PC-3 (cell line): ENCODE results near the gene UBALD2. TPM values are rescaled to one million over a fixed set of nuclear protein-coding genes. Genes with fewer than 3 reads are reported as not detected.
"Not testable (repeated sequence)": the region's sequence is repeated elsewhere in the genome, so short reads cannot be mapped to it uniquely, and the experiment has no call there.

Source experiments
- ATAC-seq: fragments of 200-7000 bp; cut with Tn5 transposase; 2 replicates; pipeline ENCODE4 v1.9.1; 2020; ENCODE audit warnings: mild to moderate bottlenecking, moderate library complexity
- BruUV-seq: library from RNA; stranded (reverse); fragments of 400-500 nt; replicated peaks from 2 replicates; lab custom pipeline; 2021; lab: Mats Ljungman, UMichigan
- CTCF ChIA-PET: fragments of 300-600 bp; sonication (Branson Sonifier 250); formaldehyde crosslinking; loops from one replicate; lab custom pipeline; 2022; ENCODE audit warnings: antibody characterized with exemption; lab: Charles Lee
- POLR2A ChIA-PET: fragments of 300-600 bp; sonication (Branson Sonifier 250); formaldehyde crosslinking; loops from one replicate; lab custom pipeline; 2022; ENCODE audit warnings: antibody characterized with exemption; ENCODE audit not compliant: unreplicated experiment; lab: Charles Lee
- DNase-seq: peaks from one replicate; pipeline ENCODE4 v3.0.0-alpha.2; 2015
- H2AFZ ChIP-seq: fragments of 300-600 bp; sonication (generic); 2 replicates; pipeline ENCODE4 v1.6.0; 2016; ENCODE audit warnings: antibody characterized with exemption, low read length
- H3F3A ChIP-seq: fragments of 300-600 bp; sonication (generic); one replicate; pipeline ENCODE4 v1.6.0; 2017; ENCODE audit warnings: antibody characterized with exemption, low read length, control low read depth, mild to moderate bottlenecking; ENCODE audit not compliant: unreplicated experiment
- H3K27ac ChIP-seq: fragments of 300-600 bp; sonication (generic); 2 replicates; pipeline ENCODE4 v1.5.1; 2016; ENCODE audit warnings: mild to moderate bottlenecking, low read length
- H3K27me3 ChIP-seq: fragments of 300-600 bp; sonication (generic); 2 replicates; pipeline ENCODE4 v1.6.1; 2016; ENCODE audit warnings: low read length, mixed read lengths
- H3K36me3 ChIP-seq: fragments of 300-600 bp; sonication (generic); 2 replicates; pipeline ENCODE4 v1.6.1; 2016; ENCODE audit warnings: low read depth, mixed run types, low read length, mixed read lengths
- H3K4me1 ChIP-seq: fragments of 300-600 bp; sonication (generic); 2 replicates; pipeline ENCODE4 v1.5.1; 2016; ENCODE audit warnings: low read length; ENCODE audit not compliant: insufficient read depth
- H3K4me2 ChIP-seq: fragments of 300-600 bp; sonication (generic); 2 replicates; pipeline ENCODE4 v1.6.0; 2016; ENCODE audit warnings: low read length
- H3K4me3 ChIP-seq: fragments of 300-600 bp; sonication (generic); 2 replicates; pipeline ENCODE4 v1.5.1; 2016; ENCODE audit warnings: mild to moderate bottlenecking, low read length, mixed read lengths
- H3K79me2 ChIP-seq: fragments of 300-600 bp; sonication (generic); 2 replicates; pipeline ENCODE4 v1.6.1; 2017; ENCODE audit warnings: low read length, mixed read lengths
- H3K9ac ChIP-seq: fragments of 300-600 bp; sonication (generic); 2 replicates; pipeline ENCODE4 v1.6.0; 2016; ENCODE audit warnings: mild to moderate bottlenecking, low read length
- H3K9me2 ChIP-seq: fragments of 300-600 bp; sonication (generic); replicated peaks from 2 replicates; pipeline ENCODE4 v1.6.1; 2016; ENCODE audit warnings: mixed run types, low read length, mixed read lengths
- H3K9me3 ChIP-seq: fragments of 300-600 bp; sonication (generic); 2 replicates; pipeline ENCODE4 v1.6.1; 2016; ENCODE audit warnings: low read length, mixed read lengths
- H4K20me1 ChIP-seq: fragments of 300-600 bp; sonication (generic); 2 replicates; pipeline ENCODE4 v1.6.1; 2016; ENCODE audit warnings: low read length, mixed read lengths
- EZH2 ChIP-seq: fragments of 300-600 bp; sonication (generic); IDR thresholded peaks from one replicate; pipeline ENCODE4 v1.6.1; 2017; ENCODE audit warnings: antibody characterized with exemption, mild to moderate bottlenecking, low read length; ENCODE audit not compliant: unreplicated experiment
- EZH2phosphoT487 ChIP-seq: fragments of 300-600 bp; sonication (generic); IDR thresholded peaks from 2 replicates; pipeline ENCODE4 v1.6.1; 2018; ENCODE audit warnings: mild to moderate bottlenecking, antibody characterized with exemption, low read length, borderline replicate concordance
- intact Hi-C: fragments of 100-400 bp; cut with micrococcal nuclease; formaldehyde crosslinking; loops from 2 replicates; pipeline ENCODE4 v1.9.0; 2023
- total RNA-seq: library from RNA; depleted of rRNA; stranded (reverse); fragments of >200 nt; gene quantifications from 2 replicates; pipeline ENCODE4 v1.2.3, GENCODE V29; 2014
- TF ChIP-seq, protein P1 (sequence below): fragments of 300-600 bp; sonication (generic); conservative IDR thresholded peaks from 2 replicates; pipeline ENCODE4 v1.5.1; 2017; ENCODE audit warnings: antibody characterized with exemption, low read depth, mild to moderate bottlenecking, low read length

The UBALD2 gene
- total RNA-seq, 1 experiment from 2014 or later, result 59.5 TPM

DNA sequence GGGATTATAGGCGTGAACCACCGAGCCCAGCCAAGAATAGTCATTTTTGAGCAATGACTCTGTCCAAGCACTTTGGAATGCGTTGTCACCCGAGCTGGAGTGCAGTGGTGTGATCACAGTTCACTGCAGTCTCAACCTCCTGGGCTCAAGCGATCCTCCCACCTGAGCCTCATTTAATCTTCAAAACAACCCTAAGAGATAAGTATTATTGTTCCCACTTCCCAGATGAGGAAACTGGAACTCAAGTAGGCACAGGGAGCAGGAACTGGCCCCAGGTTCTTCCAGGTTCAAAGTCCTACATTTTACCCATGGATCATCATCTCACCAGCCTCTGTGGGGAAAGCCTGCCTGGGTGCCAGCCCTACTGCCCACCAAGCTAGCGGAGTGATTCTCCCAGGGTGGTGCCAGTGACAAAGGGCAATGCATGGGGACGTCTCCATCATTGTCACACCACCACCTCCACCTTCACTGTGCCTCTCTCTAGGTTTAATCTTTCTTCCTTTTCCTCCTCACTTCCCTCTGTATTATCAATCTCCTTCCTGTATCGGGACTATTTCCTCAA, 13.6 kb upstream of the UBALD2 start:
- H3K4me1 ChIP-seq, result peaks cover 28% of the 10 kb centered on the region
- H3K79me2 ChIP-seq, result no peaks in the 10 kb centered on the region
- H3K9me2 ChIP-seq, result no peaks in the 10 kb centered on the region
- H3K36me3 ChIP-seq, result no peaks in the 10 kb centered on the region
- peak overlapping the region; percentile 72 for H3K4me2 ChIP-seq
- peak overlapping the region; percentile 93 for H3K27ac ChIP-seq
- H3K9me3 ChIP-seq, result no peaks in the 10 kb centered on the region
- DNase-seq (peak; percentile 68), ATAC-seq (no peak)
- H3F3A ChIP-seq, result peaks cover 10% of the 10 kb centered on the region
- BruUV-seq, result no TSS peak
- no peak overlapping the region for H2AFZ ChIP-seq
- intact Hi-C loops, result loop anchor here (1.0 kb wide), 2 partner anchors 11 to 13 kb away; partner anchors contain the start of gene RNF157
- ChIA-PET POLR2A (interaction anchor here (1.0 kb wide), 1 partner anchor 13 kb away, joined by 9 read pairs; the partner anchor contains the start of gene UBALD2), CTCF (interaction anchor here (0.6 to 1.0 kb wide), 3 partner anchors 13 to 146 kb away, joined by 3 to 7 read pairs (median 3); no protein-coding TSS in a partner anchor)
- peak overlapping the region; percentile 6; the same call in 1 of the 2 replicates for H3K4me3 ChIP-seq
- no peaks in the 10 kb centered on the region for H4K20me1 ChIP-seq
- no peaks in the 10 kb centered on the region for H3K27me3 ChIP-seq
- TF ChIP-seq EZH2 (no peak), EZH2phosphoT487 (no peak)
- TF ChIP-seq, protein P1, sequence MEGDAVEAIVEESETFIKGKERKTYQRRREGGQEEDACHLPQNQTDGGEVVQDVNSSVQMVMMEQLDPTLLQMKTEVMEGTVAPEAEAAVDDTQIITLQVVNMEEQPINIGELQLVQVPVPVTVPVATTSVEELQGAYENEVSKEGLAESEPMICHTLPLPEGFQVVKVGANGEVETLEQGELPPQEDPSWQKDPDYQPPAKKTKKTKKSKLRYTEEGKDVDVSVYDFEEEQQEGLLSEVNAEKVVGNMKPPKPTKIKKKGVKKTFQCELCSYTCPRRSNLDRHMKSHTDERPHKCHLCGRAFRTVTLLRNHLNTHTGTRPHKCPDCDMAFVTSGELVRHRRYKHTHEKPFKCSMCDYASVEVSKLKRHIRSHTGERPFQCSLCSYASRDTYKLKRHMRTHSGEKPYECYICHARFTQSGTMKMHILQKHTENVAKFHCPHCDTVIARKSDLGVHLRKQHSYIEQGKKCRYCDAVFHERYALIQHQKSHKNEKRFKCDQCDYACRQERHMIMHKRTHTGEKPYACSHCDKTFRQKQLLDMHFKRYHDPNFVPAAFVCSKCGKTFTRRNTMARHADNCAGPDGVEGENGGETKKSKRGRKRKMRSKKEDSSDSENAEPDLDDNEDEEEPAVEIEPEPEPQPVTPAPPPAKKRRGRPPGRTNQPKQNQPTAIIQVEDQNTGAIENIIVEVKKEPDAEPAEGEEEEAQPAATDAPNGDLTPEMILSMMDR, result no peak
- peak overlapping the region; percentile 51 for H3K9ac ChIP-seq

DNA sequence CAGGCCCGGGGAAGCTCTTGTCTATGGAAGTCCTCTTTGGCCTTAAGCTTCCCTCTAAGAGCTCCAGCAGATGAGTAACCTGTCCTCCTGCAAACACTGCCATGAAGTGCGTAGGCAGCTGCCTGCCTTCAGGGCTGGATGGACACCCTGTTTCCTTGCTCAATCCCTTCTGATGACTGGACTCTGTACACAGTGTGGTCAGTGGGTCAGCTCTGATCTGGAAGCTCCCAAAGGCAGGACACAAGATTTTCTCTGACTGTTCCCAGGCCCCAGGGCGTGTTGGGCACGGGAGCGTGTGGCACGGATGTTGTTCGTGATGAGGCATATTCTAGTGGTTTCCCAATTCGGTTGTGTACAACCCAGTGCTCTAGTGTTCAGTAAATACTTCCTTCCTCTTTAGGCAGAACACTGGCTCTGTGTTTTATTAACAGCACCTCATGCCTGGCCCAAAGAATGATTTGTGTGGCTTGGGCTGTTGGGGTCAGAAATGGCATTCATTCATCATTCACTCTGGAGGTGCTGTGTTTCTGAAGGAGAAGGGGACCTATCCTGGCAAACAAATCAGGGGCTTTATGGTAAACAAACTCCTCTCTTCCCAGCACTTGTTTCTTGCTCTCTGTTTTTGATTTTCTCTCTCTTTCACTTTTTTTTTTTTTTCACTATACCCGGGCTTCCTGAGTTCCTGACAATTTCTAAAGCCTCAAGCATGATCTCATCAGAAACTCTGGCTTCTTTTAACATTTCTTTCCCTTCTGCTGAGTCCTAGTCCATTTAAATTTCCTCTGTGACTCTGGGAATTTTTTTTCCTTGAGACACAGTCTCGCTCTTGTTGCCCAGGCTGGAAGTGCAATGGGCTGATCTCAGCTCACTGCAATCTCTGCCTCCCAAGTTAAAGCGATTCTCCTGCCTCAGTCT, 12.9 kb upstream of the UBALD2 start:
- BruUV-seq, result no TSS peak
- no peak overlapping the region for H2AFZ ChIP-seq
- H4K20me1 ChIP-seq, result no peaks in the 10 kb centered on the region
- ATAC-seq (peak; percentile 98), DNase-seq (peak; percentile 100)
- H3K9me2 ChIP-seq, result no peaks in the 10 kb centered on the region
- intact Hi-C loops, result loop anchor here (1.0 kb wide), 2 partner anchors 12 kb away; partner anchors contain the start of gene RNF157
- peak overlapping the region; percentile 93 for H3K27ac ChIP-seq
- H3K36me3 ChIP-seq, result no peaks in the 10 kb centered on the region
- TF ChIP-seq EZH2, result no peak
- peak; percentile 99 for TF ChIP-seq EZH2phosphoT487
- TF ChIP-seq, protein P1, result no peak
- H3K4me3 ChIP-seq, result peak overlapping the region; percentile 35; the same call in 1 of the 2 replicates
- H3K9me3 ChIP-seq, result no peaks in the 10 kb centered on the region
- H3K4me1 ChIP-seq, result peaks cover 25% of the 10 kb centered on the region
- H3F3A ChIP-seq, result peaks cover 10% of the 10 kb centered on the region
- no peaks in the 10 kb centered on the region for H3K27me3 ChIP-seq
- H3K4me2 ChIP-seq, result peak overlapping the region; percentile 72
- H3K79me2 ChIP-seq, result no peaks in the 10 kb centered on the region
- ChIA-PET POLR2A (interaction anchor here (0.5 to 1.0 kb wide), 3 partner anchors 9 to 100 kb away, joined by 5 to 12 read pairs (median 9); partner anchors contain the start of gene UBALD2), CTCF (interaction anchor here (0.6 to 1.0 kb wide), 3 partner anchors 12 to 147 kb away, joined by 3 to 7 read pairs (median 3); no protein-coding TSS in a partner anchor)
- peak overlapping the region; percentile 51 for H3K9ac ChIP-seq

DNA sequence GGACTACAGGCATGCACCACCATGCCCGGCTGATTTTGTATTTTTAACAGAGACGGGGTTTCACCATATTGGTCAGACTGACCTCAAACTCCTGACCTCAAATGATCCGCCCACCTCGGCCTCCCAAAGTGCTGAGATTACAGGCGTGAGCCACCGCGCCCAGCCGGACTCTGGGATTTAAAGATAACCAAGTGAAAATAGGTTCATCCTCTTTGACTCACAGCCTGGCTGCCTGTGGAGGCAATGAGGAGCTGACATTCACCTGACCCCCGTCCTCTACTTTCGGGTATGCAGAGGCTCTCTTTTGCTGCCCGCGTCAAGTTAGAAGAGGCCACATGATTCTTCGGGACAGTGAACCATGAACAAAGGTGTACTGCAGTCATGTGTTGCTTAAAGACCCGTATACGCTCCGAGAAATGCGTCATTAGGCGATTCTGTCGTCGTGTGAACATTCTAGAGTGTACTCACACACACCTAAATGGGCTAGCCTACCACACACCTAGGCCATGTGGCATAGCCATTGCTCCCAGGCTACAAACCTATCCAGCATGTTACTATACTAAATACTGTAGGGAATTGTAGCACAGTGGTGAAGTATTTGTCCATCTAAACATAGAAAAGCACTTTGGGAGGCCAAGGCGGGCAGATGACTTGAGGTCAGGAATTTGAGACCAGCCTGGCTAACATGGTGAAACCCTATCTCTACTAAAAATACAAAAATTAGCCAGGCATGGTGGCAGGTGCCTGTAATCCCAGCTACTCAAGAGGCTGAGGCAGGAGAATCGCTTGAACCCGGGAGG, 12.0 kb upstream of the UBALD2 start:
- CTCF ChIA-PET, ATAC-seq, H2AFZ ChIP-seq, H3K27me3 ChIP-seq, DNase-seq, H3K9me3 ChIP-seq, BruUV-seq, H3K36me3 ChIP-seq, H4K20me1 ChIP-seq, H3F3A ChIP-seq, H3K79me2 ChIP-seq, H3K9me2 ChIP-seq: not testable (repeated sequence)
- Histone ChIP-seq H3K9ac (peak overlapping the region; percentile 20), H3K4me2 (peak overlapping the region; percentile 72), H3K4me1 (peaks cover 25% of the 10 kb centered on the region), H3K27ac (peak overlapping the region; percentile 93), H3K4me3 (peak overlapping the region; percentile 35; the same call in 1 of the 2 replicates)
- POLR2A ChIA-PET, result interaction anchor here (0.7 kb wide), 1 partner anchor 10 kb away, joined by 3 read pairs; no protein-coding TSS in a partner anchor
- intact Hi-C loops, result loop anchor here (1.0 kb wide), 2 partner anchors 11 to 13 kb away; partner anchors contain the start of gene RNF157
